ENCODE results near the gene GRIK1.
"Not testable (repeated sequence)": the region's sequence is repeated elsewhere in the genome, so short reads cannot be mapped to it uniquely, and the experiment has no call there.

DNA sequence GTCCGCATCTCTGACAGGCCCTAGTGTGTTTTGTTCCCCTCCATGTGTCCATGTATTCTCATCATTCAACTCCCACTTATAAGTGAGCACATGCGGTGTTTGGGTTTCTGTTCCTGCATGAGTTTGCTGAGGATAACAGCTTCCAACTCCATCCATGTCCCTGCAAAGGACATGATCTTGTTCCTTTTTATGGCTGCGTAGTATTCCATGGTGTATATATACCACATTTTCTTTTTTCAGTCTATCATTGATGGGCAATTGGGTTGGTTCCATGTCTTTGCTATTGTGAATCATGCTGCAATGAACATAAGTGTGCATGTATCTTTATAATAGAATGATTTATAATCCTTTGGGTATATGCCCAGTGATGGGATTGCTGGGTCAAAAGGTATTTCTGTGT lies 334.6 kb downstream of the GRIK1 start:
- TF ChIP-seq, protein P1, sequence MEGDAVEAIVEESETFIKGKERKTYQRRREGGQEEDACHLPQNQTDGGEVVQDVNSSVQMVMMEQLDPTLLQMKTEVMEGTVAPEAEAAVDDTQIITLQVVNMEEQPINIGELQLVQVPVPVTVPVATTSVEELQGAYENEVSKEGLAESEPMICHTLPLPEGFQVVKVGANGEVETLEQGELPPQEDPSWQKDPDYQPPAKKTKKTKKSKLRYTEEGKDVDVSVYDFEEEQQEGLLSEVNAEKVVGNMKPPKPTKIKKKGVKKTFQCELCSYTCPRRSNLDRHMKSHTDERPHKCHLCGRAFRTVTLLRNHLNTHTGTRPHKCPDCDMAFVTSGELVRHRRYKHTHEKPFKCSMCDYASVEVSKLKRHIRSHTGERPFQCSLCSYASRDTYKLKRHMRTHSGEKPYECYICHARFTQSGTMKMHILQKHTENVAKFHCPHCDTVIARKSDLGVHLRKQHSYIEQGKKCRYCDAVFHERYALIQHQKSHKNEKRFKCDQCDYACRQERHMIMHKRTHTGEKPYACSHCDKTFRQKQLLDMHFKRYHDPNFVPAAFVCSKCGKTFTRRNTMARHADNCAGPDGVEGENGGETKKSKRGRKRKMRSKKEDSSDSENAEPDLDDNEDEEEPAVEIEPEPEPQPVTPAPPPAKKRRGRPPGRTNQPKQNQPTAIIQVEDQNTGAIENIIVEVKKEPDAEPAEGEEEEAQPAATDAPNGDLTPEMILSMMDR (IDR thresholded peaks at IDR 0.05; ENCODE audit: borderline replicate concordance, extremely low read depth, low read length, poor library complexity, severe bottlenecking) = not testable (repeated sequence)
- not testable (repeated sequence) for TF ChIP-seq EZH2 (IDR thresholded peaks at IDR 0.05; ENCODE audit: borderline replicate concordance, low read depth, low read length, severe bottlenecking)
